ENCODE results near the gene BHMT.
"Not testable (repeated sequence)": the region's sequence is repeated elsewhere in the genome, so short reads cannot be mapped to it uniquely, and the experiment has no call there.

Gene BHMT

GRCh38 chr5:79180449-79180848 lies 68.8 kb downstream of the BHMT start:
- not testable (repeated sequence) for DNase-seq

- DNase-seq, result no peak
Measured at GRCh38 chr5:79181419-79182022, 69.9 kb downstream of the BHMT start.

All from activated CD4-positive, alpha-beta T cell treated with anti-CD3 and anti-CD28 coated beads, Interleukin-2, amount 50 U/mL, for 1 hour (primary cell).